Measurements from ENCODE around the gene TRAF1. TPM values are rescaled to one million over a fixed set of nuclear protein-coding genes. Genes with fewer than 3 reads are reported as not detected.

The TRAF1 gene
- total RNA-seq, 1 donor from 2014 or later: 16.7 TPM

DNA sequence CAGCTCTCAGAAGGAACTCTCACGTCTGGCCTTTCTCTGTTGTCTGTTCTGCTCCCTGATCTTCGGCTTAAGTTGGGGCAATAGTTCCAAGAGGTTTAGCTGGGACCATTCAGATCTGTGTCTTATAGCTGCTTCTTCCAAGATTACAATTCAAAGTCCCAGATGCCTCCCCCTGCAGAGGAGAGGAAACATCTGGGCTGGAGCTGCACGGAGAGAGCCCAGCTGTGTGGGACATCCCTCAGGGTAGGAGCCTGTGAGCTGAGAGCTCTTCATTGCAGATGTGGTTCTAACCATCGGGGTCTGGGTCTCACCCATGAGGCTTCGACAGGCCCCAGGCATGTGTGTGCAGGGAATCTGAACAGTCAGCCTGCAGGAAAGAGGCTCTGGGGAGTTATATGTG lies 40.6 kb downstream of the TRAF1 start:
- Histone ChIP-seq H3K27me3 (no peaks in the 10 kb centered on the region), H3K9me3 (no peaks in the 10 kb centered on the region), H3K4me1 (peaks cover 0 to 10% of the 10 kb centered on the region in 2 donors), H3K4me3 (no peak overlapping the region), H3K27ac (peak overlapping the region in 1 of 2 donors; percentile 11), H3K36me3 (no peaks in the 10 kb centered on the region)
- TF ChIP-seq CTCF (IDR thresholded peaks at IDR 0.05): no peak
- no peak for DNase-seq (ENCODE audit: low spot score in 2 of 2)
- intact Hi-C loops (cut with DNase I): no loop called here

- Histone ChIP-seq H3K9me3 (no peaks in the 10 kb centered on the region), H3K27me3 (no peaks in the 10 kb centered on the region), H3K36me3 (no peaks in the 10 kb centered on the region), H3K4me3 (no peak overlapping the region), H3K4me1 (peaks cover 0 to 10% of the 10 kb centered on the region in 2 donors), H3K27ac (peak overlapping the region in 1 of 2 donors; percentile 11)
- DNase-seq (ENCODE audit: low spot score in 2 of 2): no peak
- intact Hi-C loops (cut with DNase I): no loop called here
- no peak for TF ChIP-seq CTCF (IDR thresholded peaks at IDR 0.05)
These were observed 41.1 kb downstream of the TRAF1 start for GRCh38 chr9:120885457-120885856.

DNA sequence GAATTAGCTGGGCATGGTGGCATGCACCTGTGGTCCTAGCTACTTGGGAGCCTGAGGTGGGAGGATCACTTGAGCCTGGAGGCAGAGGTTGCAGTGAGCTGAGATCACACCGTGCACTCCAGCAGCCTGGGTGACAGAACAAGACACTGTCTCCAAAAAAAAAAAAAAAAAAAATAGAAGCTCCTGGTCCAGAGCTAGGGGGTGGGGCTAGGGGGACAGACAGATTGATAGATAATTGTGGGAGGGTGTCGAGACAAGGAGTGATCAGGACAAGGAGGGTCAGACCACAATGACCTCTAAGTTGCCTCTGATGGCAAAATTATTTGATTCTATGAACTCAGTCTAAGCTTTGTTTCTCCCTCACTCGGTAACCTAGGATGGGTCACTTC lies 43.0 kb downstream of the TRAF1 start:
- TF ChIP-seq CTCF (IDR thresholded peaks at IDR 0.05): no peak
- H3K4me1 ChIP-seq: peaks cover 0 to 3% of the 10 kb centered on the region in 2 donors
- DNase-seq (ENCODE audit: low spot score in 2 of 2): no peak
- H3K36me3 ChIP-seq: no peaks in the 10 kb centered on the region
- intact Hi-C loops (cut with DNase I): no loop called here
- H3K27ac ChIP-seq: no peak overlapping the region
- no peak overlapping the region for H3K4me3 ChIP-seq
- no peaks in the 10 kb centered on the region for H3K9me3 ChIP-seq
- no peaks in the 10 kb centered on the region for H3K27me3 ChIP-seq

DNA sequence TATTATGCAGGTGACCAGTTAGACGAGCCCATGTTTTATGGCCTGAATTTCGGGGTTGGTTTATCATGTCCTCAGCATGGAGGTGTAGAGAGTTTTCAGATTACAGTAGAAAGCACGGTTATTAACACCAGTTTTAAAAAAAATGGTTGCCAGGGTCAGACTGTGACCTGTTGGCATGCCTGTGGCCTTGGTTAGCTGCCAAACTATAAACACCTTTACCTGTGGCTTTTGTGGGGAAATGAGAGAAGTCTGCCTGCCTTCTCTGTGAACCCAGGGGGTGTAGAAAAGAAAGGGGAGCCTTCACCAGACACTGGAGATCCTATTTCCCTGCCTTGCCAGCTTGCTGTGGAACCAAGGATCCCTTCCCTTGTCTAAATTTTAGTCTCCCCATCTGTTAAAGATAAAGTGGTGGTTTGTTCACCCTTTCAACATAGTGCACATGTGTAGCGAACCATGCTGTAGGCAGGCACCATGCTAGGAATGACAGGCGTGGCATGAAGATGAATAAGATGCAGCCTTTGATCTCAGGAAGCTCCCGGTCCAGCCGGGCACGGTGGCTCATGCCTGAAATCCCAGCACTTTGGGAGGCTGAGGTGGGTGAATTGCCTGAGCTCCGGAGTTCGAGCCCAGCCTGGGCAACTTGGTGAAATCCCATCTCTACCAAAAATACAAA lies 43.5 kb downstream of the TRAF1 start:
- Histone ChIP-seq H3K4me1 (peaks cover 0 to 5% of the 10 kb centered on the region in 2 donors), H3K36me3 (no peaks in the 10 kb centered on the region), H3K9me3 (no peaks in the 10 kb centered on the region), H3K27ac (no peak overlapping the region), H3K4me3 (no peak overlapping the region), H3K27me3 (no peaks in the 10 kb centered on the region)
- no peak for TF ChIP-seq CTCF (IDR thresholded peaks at IDR 0.05)
- no peak for DNase-seq (ENCODE audit: low spot score in 2 of 2)
- intact Hi-C loops (cut with DNase I): no loop called here

DNA sequence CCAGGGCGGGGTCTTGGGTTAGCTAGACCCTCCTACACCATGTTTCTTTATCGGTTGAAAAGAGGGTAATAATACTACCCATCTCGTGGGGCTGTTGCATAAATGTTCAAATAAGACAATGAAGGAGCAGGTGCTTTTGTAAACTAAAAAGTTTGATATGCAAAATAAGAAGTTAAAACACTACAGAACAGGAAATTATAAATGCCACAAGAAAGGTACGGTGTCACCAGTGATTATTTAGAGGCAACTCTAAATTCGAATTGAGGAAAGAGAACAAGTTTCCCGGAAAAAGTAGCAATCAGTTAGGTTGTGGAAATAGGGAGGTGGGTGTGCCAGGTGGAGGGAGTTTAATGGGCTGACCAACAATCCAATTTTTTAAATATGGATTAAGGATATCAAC lies 47.1 kb downstream of the TRAF1 start:
- no peak overlapping the region for H3K4me3 ChIP-seq
- H3K9me3 ChIP-seq: no peaks in the 10 kb centered on the region
- no peaks in the 10 kb centered on the region for H3K27me3 ChIP-seq
- H3K4me1 ChIP-seq: peaks cover 4 to 11% of the 10 kb centered on the region in 2 donors
- intact Hi-C loops (cut with DNase I): loop anchor here (5.0 kb wide), 1 partner anchor 38 kb away; no protein-coding TSS in a partner anchor
- H3K27ac ChIP-seq: no peak overlapping the region
- TF ChIP-seq CTCF (IDR thresholded peaks at IDR 0.05): no peak
- DNase-seq (ENCODE audit: low spot score in 2 of 2): no peak
- peaks cover 2% of the 10 kb centered on the region in 2 donors for H3K36me3 ChIP-seq

Data from ascending aorta (tissue), 2 donors.